ENCODE measurements around the gene BAIAP2.
A peak's percentile ranks its signal among the peaks of the same experiment; 100 is the strongest.

The BAIAP2 gene

DNA sequence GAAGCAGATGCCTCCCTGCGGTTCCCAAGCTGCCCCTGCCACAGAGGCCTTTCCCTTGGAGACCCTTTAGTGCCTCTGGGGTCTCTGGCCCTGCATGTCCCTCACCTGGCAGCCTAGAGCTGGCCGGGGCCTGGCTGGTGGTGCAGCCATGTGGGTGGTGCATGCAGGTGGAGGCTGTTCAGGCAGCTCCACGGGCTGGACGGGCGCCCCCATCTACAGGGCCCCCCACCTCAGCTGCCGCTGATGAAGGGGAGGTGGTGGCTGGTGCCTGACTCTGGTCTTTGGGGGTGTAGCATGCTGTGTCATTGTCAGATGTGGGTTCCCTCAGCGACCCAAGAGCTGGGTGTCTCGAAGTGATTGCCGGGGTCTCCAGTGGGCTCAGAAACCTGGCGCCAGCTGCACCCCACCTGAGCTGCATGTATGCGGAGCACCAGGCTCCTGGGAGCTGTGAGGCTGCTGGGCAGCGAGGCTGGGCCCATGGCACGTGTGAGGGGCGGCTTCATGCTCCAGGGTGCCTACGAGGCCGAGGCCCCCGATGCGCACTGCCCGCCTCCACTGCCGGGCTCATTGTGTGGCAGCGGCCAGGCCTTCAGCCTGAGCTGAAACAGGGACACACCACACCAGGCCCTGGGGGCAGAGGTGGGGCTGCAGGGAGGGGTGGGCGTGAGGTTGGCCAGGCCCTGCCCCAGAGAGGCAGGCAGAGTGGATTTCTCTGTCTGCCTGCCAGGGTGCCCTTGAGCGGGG is 57.0 kb downstream of the BAIAP2 start:
- DNase-seq = no peak

GRCh38 chr17:81092518-81093095 is 57.7 kb downstream of the BAIAP2 start:
- no peak for DNase-seq

GRCh38 chr17:81093619-81094508 is 58.9 kb downstream of the BAIAP2 start:
- DNase-seq = no peak

GRCh38 chr17:81094509-81095382 is 59.8 kb downstream of the BAIAP2 start:
- DNase-seq = peak; percentile 75 to 89

- DNase-seq = peak; percentile 85 to 95
These were observed 60.4 kb downstream of the BAIAP2 start for GRCh38 chr17:81095383-81095762.

DNA sequence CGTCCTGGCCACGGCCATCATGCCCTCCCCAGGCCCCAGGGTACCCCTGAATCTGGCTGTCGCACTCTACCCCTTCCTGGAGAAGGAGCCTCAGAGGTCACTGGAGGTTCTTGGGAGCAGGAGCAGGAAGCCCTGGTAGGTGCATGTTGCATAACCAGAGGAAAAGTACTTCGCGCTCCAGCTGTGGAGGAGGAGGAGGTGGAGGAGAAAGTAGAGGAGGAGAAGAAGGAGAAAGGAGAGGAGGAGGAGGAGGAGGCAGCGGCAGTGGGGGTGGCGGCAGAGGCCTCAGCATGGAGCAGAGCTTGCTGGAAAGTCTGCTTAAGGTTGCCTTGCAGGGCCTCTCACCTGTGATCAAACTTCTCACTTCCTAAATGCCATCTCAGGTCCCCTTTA is 61.8 kb downstream of the BAIAP2 start:
- no peak for DNase-seq

GRCh38 chr17:81097134-81097942 is 62.4 kb downstream of the BAIAP2 start:
- no peak for DNase-seq

- DNase-seq = no peak
These were observed 63.0 kb downstream of the BAIAP2 start for GRCh38 chr17:81097943-81098308.

DNA sequence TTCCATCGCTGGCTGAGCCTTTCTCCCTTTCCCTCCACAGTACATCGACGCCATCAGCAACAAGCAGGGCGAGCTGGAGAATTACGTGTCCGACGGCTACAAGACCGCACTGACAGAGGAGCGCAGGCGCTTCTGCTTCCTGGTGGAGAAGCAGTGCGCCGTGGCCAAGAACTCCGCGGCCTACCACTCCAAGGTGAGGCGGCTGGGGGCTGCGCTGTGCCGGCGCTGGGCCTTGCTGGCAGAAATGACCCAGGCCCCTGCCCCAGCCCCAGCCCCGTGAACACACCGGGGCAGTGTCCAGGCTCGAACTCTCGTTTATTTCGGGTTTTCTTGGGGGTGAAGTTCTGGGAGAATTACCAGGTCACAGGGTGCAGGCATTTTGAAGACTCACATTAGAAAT is 64.9 kb downstream of the BAIAP2 start:
- DNase-seq = no peak

- no peak for DNase-seq
These were observed 65.7 kb downstream of the BAIAP2 start for GRCh38 chr17:81100668-81101067.

- peak; percentile 47 to 89 for DNase-seq
These were observed 66.8 kb downstream of the BAIAP2 start for GRCh38 chr17:81101614-81102306.

GRCh38 chr17:81102352-81102751 is 67.4 kb downstream of the BAIAP2 start:
- DNase-seq = no peak

DNA sequence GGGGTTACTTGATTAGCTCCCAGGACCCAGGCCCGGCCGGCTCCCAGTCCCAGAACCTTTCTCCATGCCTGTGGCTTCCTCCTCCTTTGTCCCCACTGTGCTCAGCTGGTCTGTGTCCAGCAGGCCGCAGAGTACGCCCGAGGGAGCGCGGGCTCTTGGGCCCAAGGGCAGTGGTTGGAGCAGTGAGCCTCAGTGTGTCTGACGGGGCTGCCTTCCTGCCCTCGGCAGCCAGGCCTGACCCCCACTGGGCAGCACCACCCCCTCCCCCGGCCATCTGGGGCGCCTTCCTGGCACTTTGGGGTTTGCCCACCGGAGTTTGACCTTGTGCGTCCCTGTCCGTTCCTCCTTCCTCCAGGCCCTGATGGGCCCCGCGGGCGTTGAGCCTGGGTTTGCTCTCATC is 67.9 kb downstream of the BAIAP2 start:
- no peak for DNase-seq

DNA sequence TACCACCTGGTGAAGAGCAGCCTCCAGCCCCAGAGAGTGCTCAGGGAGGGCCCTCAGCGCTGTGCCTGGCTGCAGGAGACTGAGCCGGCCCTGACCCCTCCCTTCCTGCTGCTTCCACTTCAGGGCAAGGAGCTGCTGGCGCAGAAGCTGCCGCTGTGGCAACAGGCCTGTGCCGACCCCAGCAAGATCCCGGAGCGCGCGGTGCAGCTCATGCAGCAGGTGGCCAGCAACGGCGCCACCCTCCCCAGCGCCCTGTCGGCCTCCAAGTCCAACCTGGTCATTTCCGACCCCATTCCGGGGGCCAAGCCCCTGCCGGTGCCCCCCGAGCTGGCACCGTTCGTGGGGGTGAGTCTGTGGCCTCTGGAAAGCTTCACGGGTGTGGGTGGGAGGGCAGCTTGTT is 68.4 kb downstream of the BAIAP2 start:
- DNase-seq = no peak

DNA sequence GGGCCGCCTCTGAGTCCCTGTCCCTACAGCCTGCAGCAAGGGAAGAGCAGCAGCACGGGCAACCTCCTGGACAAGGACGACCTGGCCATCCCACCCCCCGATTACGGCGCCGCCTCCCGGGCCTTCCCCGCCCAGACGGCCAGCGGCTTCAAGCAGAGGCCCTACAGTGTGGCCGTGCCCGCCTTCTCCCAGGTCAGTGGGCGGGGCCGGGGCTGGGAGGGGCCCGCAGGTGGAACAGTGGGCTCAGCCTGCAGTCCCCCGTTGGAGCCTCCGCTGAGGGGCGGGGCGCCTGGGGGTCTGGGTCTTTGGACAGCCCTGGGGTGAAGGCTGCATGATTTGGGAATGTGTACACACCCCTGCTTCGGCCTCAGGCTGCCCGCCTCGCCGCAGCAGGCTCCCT is 71.8 kb downstream of the BAIAP2 start:
- no peak for DNase-seq

- no peak for DNase-seq
These were observed 73.3 kb downstream of the BAIAP2 start for GRCh38 chr17:81108220-81108619.

GRCh38 chr17:81109957-81110356 is 75.0 kb downstream of the BAIAP2 start:
- no peak for DNase-seq

DNA sequence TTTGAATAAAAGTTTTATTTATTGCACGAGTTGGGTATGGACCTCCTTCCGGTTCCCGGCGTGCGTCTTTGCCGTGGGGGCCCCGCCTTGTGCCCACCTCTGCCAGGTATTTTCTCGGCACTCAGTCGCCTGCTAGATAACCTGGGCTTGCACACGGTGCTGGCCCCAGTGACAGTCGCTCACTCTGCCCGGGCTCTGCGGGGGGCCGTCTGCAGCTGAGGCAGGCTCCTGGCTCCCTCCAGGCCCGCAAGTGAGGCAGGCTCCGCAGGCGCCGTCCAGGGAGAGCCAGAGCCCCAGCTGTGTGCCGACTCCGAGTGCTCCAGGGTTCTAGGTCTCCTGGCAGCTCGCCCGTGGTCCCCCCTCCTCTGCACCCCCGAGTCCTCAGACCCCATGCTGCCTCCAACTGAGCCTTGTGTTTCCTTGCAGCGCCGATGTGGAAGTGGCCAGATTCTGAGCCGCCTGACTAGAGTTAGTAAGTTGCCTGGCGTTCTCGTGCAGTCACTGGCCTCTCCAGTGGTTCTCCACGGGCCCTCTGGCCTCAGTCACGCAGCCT is 75.6 kb downstream of the BAIAP2 start:
- no peak for DNase-seq

DNA sequence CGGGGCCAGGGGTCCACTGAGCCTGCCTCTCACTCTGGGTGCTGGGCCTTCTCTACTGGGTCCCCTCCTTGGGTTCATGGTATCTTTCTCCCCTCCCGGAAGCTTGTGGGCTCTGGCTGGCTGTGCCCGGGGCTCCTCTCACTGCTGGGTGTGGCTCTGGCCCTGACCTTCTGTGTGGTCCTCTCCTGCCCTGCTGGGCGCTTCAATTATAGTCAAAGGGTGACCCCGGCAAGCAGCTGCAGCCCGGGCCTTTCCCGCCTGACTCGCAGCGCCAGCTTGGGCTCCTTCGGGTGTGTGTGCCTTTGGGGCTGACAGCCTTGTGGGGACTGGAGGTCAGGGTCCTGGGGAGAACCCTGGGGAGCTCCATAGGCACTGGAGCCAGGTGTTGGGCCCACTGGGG is 76.1 kb downstream of the BAIAP2 start:
- no peak for DNase-seq

DNA sequence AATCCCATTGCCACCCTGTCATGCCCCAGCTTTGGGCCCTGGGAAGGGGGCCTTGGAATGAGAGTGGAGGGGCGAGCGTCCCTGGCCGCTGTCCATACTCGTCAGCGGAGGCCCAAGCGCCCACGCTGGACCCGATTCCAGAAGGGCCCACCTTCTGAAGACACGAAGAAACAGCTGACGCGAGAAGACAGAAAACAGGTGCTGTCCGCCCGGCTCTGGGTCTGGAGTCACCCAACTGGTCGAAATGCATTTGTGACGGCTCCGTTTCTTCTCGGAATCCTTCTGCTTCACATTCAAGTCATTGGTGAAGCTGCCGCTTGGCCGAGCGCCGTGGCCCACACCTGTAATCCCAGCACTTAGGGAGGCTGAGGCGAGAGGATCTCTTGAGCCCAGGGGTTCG is 77.5 kb downstream of the BAIAP2 start:
- no peak for DNase-seq

- no peak for DNase-seq
These were observed 78.3 kb downstream of the BAIAP2 start for GRCh38 chr17:81113158-81113724.

All from NCI-H524 (cell line).